ENCODE measurements around the gene SPRYD3. TPM values are rescaled to one million over a fixed set of nuclear protein-coding genes. Genes with fewer than 3 reads are reported as not detected.
"Not testable (repeated sequence)": the region's sequence is repeated elsewhere in the genome, so short reads cannot be mapped to it uniquely, and the experiment has no call there.

SPRYD3 gene
- total and polyA plus RNA-seq, 4 donors = 53.8 to 101 (median 66.2) TPM

- WGBS, 2 donors = 86 to 91% methylated on average over 3 of the region's 3 CpGs
These were observed 47.6 kb downstream of the SPRYD3 start for GRCh38 chr12:53031616-53032015.

GRCh38 chr12:53027014-53027413, 52.2 kb downstream of the SPRYD3 start:
- WGBS, 2 donors = 86 to 88% methylated on average over 13 of the region's 13 CpGs
- H3K4me1 ChIP-seq (ENCODE audit: control insufficient read depth in 1 of 2, insufficient read depth in 2 of 2, low read length in 2 of 2); H3K27me3 ChIP-seq (ENCODE audit: control insufficient read depth in 1 of 2, insufficient read depth in 2 of 2, low read length in 1 of 2); DNase-seq; H3K9me3 ChIP-seq (ENCODE audit: control insufficient read depth, low read length); H3K4me3 ChIP-seq (ENCODE audit: low read length in 2 of 2); ATAC-seq (ENCODE audit: low FRiP score); intact Hi-C loops (cut with DNase I); H3K27ac ChIP-seq (ENCODE audit: low read depth in 1 of 2, low read length in 2 of 2): not testable (repeated sequence)
- H3K36me3 ChIP-seq (ENCODE audit: control insufficient read depth in 1 of 2, insufficient read depth in 2 of 2, low read length in 1 of 2) = peaks cover 2 to 11% of the 10 kb centered on the region in 2 donors

More at GRCh38 chr12:53031616-53032015, 47.6 kb downstream of the SPRYD3 start:
- ATAC-seq (ENCODE audit: low FRiP score) (no peak), DNase-seq (no peak)
- no peaks in the 10 kb centered on the region for H3K9me3 ChIP-seq (ENCODE audit: control insufficient read depth, low read length)
- H3K4me1 ChIP-seq (ENCODE audit: control insufficient read depth in 1 of 2, insufficient read depth in 2 of 2, low read length in 2 of 2) = no peaks in the 10 kb centered on the region
- intact Hi-C loops (cut with DNase I) = no loop called here
- no peaks in the 10 kb centered on the region for H3K27me3 ChIP-seq (ENCODE audit: control insufficient read depth in 1 of 2, insufficient read depth in 2 of 2, low read length in 1 of 2)
- peaks cover 12 to 13% of the 10 kb centered on the region in 2 donors for H3K36me3 ChIP-seq (ENCODE audit: control insufficient read depth in 1 of 2, insufficient read depth in 2 of 2, low read length in 1 of 2)
- no peak overlapping the region for H3K27ac ChIP-seq (ENCODE audit: low read depth in 1 of 2, low read length in 2 of 2)
- H3K4me3 ChIP-seq (ENCODE audit: low read length in 2 of 2) = no peak overlapping the region

- Histone ChIP-seq H3K4me1 (ENCODE audit: control insufficient read depth in 1 of 2, insufficient read depth in 2 of 2, low read length in 2 of 2) (no peaks in the 10 kb centered on the region), H3K27ac (ENCODE audit: low read depth in 1 of 2, low read length in 2 of 2) (no peak overlapping the region), H3K27me3 (ENCODE audit: control insufficient read depth in 1 of 2, insufficient read depth in 2 of 2, low read length in 1 of 2) (no peaks in the 10 kb centered on the region), H3K36me3 (ENCODE audit: control insufficient read depth in 1 of 2, insufficient read depth in 2 of 2, low read length in 1 of 2) (peaks cover 6% of the 10 kb centered on the region in 2 donors), H3K9me3 (ENCODE audit: control insufficient read depth, low read length) (no peaks in the 10 kb centered on the region), H3K4me3 (ENCODE audit: low read length in 2 of 2) (no peak overlapping the region)
- no peak for ATAC-seq (ENCODE audit: low FRiP score)
- 75 to 84% methylated on average over 3 of the region's 3 CpGs for WGBS, 2 donors
- no peak for DNase-seq
- intact Hi-C loops (cut with DNase I) = no loop called here
These were observed 53.9 kb downstream of the SPRYD3 start for GRCh38 chr12:53025250-53025649.

- no peak overlapping the region for H3K27ac ChIP-seq (ENCODE audit: low read depth in 1 of 2, low read length in 2 of 2)
- no peaks in the 10 kb centered on the region for H3K36me3 ChIP-seq (ENCODE audit: control insufficient read depth in 1 of 2, insufficient read depth in 2 of 2, low read length in 1 of 2)
- H3K27me3 ChIP-seq (ENCODE audit: control insufficient read depth in 1 of 2, insufficient read depth in 2 of 2, low read length in 1 of 2) = no peaks in the 10 kb centered on the region
- no peak for ATAC-seq (ENCODE audit: low FRiP score)
- H3K9me3 ChIP-seq (ENCODE audit: control insufficient read depth, low read length) = no peaks in the 10 kb centered on the region
- no peaks in the 10 kb centered on the region for H3K4me1 ChIP-seq (ENCODE audit: control insufficient read depth in 1 of 2, insufficient read depth in 2 of 2, low read length in 2 of 2)
- no peak overlapping the region for H3K4me3 ChIP-seq (ENCODE audit: low read length in 2 of 2)
- WGBS, 2 donors = 76 to 82% methylated on average over 2 of the region's 2 CpGs
- intact Hi-C loops (cut with DNase I) = no loop called here
- no peak for DNase-seq
These were observed 64.5 kb downstream of the SPRYD3 start for GRCh38 chr12:53014709-53015108.

Small RNA genes lying within 50 kb of the gene (microRNA-seq; reads per million reads assigned to microRNA genes)
- gene MIR6757 = 0.60 to 0.99 reads per million in 2 donors

Other genes with a start within 250 kb of the SPRYD3 start
- gene KRT79, start 245.1 kb downstream of the SPRYD3 start, total RNA-seq = not detected
- not detected for gene KRT79, start 245.1 kb downstream of the SPRYD3 start, polyA plus RNA-seq
- not detected for gene KRT78, start 230.4 kb downstream of the SPRYD3 start, total RNA-seq
- 1 to 10 TPM in 1 of 2 donors, under 1 TPM in 1; 0.10 to 2.0 TPM for gene KRT78, start 230.4 kb downstream of the SPRYD3 start, polyA plus RNA-seq
- 100 to 1,000 TPM in 1 of 2 donors, 10 to 100 TPM in 1; 34.5 to 102 TPM for gene KRT8, start 174.3 kb downstream of the SPRYD3 start, total RNA-seq
- 100 to 1,000 TPM in 1 of 2 donors, 10 to 100 TPM in 1; 39.4 to 323 TPM for gene KRT8, start 174.3 kb downstream of the SPRYD3 start, polyA plus RNA-seq
- gene KRT18, start 130.3 kb downstream of the SPRYD3 start, total RNA-seq = 1 to 10 TPM; 3.9 to 9.0 TPM
- 10 to 100 TPM; 15.8 to 54.1 TPM for gene KRT18, start 130.3 kb downstream of the SPRYD3 start, polyA plus RNA-seq
- 100 to 1,000 TPM; 353 to 439 TPM for gene EIF4B, start 72.9 kb downstream of the SPRYD3 start, total RNA-seq
- 100 to 1,000 TPM; 147 to 259 TPM for gene EIF4B, start 72.9 kb downstream of the SPRYD3 start, polyA plus RNA-seq
- gene TNS2, start 29.3 kb downstream of the SPRYD3 start, total RNA-seq = 100 to 1,000 TPM; 198 to 275 TPM
- gene TNS2, start 29.3 kb downstream of the SPRYD3 start, polyA plus RNA-seq = 100 to 1,000 TPM; 130 to 412 TPM
- 100 to 1,000 TPM; 820 to 979 TPM for gene IGFBP6, start 18.3 kb upstream of the SPRYD3 start, total RNA-seq
- 100 to 1,000 TPM; 507 to 837 TPM for gene IGFBP6, start 18.3 kb upstream of the SPRYD3 start, polyA plus RNA-seq
- gene SOAT2, start 24.1 kb upstream of the SPRYD3 start, total RNA-seq = 1 to 10 TPM in 1 of 2 donors, under 1 TPM in 1; 0.63 to 1.2 TPM
- 1 to 10 TPM; 1.5 to 3.4 TPM for gene SOAT2, start 24.1 kb upstream of the SPRYD3 start, polyA plus RNA-seq
- gene ZNF740, start 101.3 kb upstream of the SPRYD3 start, total RNA-seq = 10 to 100 TPM; 34.0 to 46.3 TPM
- gene ZNF740, start 101.3 kb upstream of the SPRYD3 start, polyA plus RNA-seq = 10 to 100 TPM in 1 of 2 donors, 1 to 10 TPM in 1; 4.1 to 15.7 TPM
- 10 to 100 TPM; 52.7 to 74.4 TPM for gene CSAD, start 101.5 kb upstream of the SPRYD3 start, total RNA-seq
- gene CSAD, start 101.5 kb upstream of the SPRYD3 start, polyA plus RNA-seq = 100 to 1,000 TPM in 1 of 2 donors, 1 to 10 TPM in 1; 5.0 to 118 TPM
- gene ITGB7, start 127.9 kb upstream of the SPRYD3 start, total RNA-seq = 1 to 10 TPM; 3.2 to 5.8 TPM
- gene ITGB7, start 127.9 kb upstream of the SPRYD3 start, polyA plus RNA-seq = 1 to 10 TPM; 1.4 to 4.9 TPM
- 10 to 100 TPM; 32.7 to 63.9 TPM for gene RARG, start 152.8 kb upstream of the SPRYD3 start, total RNA-seq
- gene RARG, start 152.8 kb upstream of the SPRYD3 start, polyA plus RNA-seq = 10 to 100 TPM; 14.5 to 35.6 TPM
- gene ESPL1, start 188.9 kb upstream of the SPRYD3 start, total RNA-seq = 1 to 10 TPM in 1 of 2 donors, under 1 TPM in 1; 0.49 to 2.8 TPM
- gene ESPL1, start 188.9 kb upstream of the SPRYD3 start, polyA plus RNA-seq = 1 to 10 TPM in 1 of 2 donors, under 1 TPM in 1; 0.38 to 2.5 TPM
- 100 to 1,000 TPM; 386 to 452 TPM for gene PFDN5, start 216.2 kb upstream of the SPRYD3 start, total RNA-seq
- 1,000 to 10,000 TPM; 1,642 to 3,916 TPM for gene PFDN5, start 216.2 kb upstream of the SPRYD3 start, polyA plus RNA-seq
- gene MYG1, start 220.3 kb upstream of the SPRYD3 start, total RNA-seq = 10 to 100 TPM; 32.7 to 43.6 TPM
- 100 to 1,000 TPM in 1 of 2 donors, 10 to 100 TPM in 1; 38.6 to 112 TPM for gene MYG1, start 220.3 kb upstream of the SPRYD3 start, polyA plus RNA-seq
- 10 to 100 TPM; 33.3 to 45.3 TPM for gene AAAS, start 242.2 kb upstream of the SPRYD3 start, total RNA-seq
- 100 to 1,000 TPM in 1 of 2 donors, 10 to 100 TPM in 1; 15.3 to 109 TPM for gene AAAS, start 242.2 kb upstream of the SPRYD3 start, polyA plus RNA-seq

All from aorta (tissue), 5 donors.